Measurements from ENCODE around the gene FGF2. TPM values are rescaled to one million over a fixed set of nuclear protein-coding genes. Genes with fewer than 3 reads are reported as not detected.

FGF2 gene
- total RNA-seq, 1 experiment from 2014 or later = 115 TPM

GRCh38 chr4:122847931-122848330 lies 21.3 kb downstream of the FGF2 start:
- ATAC-seq (no peak), DNase-seq (ENCODE audit: low spot score) (no peak)
- H3K27me3 Mint-ChIP-seq (ENCODE audit: low read depth) = no peaks in the 10 kb centered on the region
- POLR2A ChIA-PET = no interaction called here
- no peak overlapping the region for H3K27ac Mint-ChIP-seq
- H3K4me1 Mint-ChIP-seq = peaks cover 94% of the 10 kb centered on the region
- CTCF ChIA-PET = no interaction called here
- peaks cover 22% of the 10 kb centered on the region for H3K9me3 Mint-ChIP-seq
- H3K36me3 Mint-ChIP-seq = peaks cover 43% of the 10 kb centered on the region
- no peak overlapping the region for H3K4me3 Mint-ChIP-seq
- TF ChIP-seq PREB (CRISPR knock-in tag; IDR thresholded peaks at IDR 0.05; ENCODE audit: borderline replicate concordance) (no peak), IRF1 (CRISPR knock-in tag; IDR thresholded peaks at IDR 0.05) (no peak), ATF2 (CRISPR knock-in tag; IDR thresholded peaks at IDR 0.05; ENCODE audit: borderline replicate concordance, low read depth) (no peak), AR (CRISPR knock-in tag; IDR thresholded peaks at IDR 0.05) (no peak), ARID4B (CRISPR knock-in tag; IDR thresholded peaks at IDR 0.05; ENCODE audit: borderline replicate concordance) (no peak), ZNF281 (CRISPR knock-in tag; IDR thresholded peaks at IDR 0.05) (no peak), FOXP1 (CRISPR knock-in tag; IDR thresholded peaks at IDR 0.05; ENCODE audit: borderline replicate concordance) (no peak), AFF4 (CRISPR knock-in tag; IDR thresholded peaks at IDR 0.05; ENCODE audit: borderline replicate concordance) (no peak), NFATC4 (CRISPR knock-in tag; IDR thresholded peaks at IDR 0.05) (no peak), ZNF396 (CRISPR knock-in tag; IDR thresholded peaks at IDR 0.05; ENCODE audit: borderline replicate concordance) (no peak), FOXK1 (CRISPR knock-in tag; IDR thresholded peaks at IDR 0.05) (no peak), PRDM15 (CRISPR knock-in tag; IDR thresholded peaks at IDR 0.05) (no peak), TEAD1 (CRISPR knock-in tag; IDR thresholded peaks at IDR 0.05) (no peak), MAX (CRISPR knock-in tag; IDR thresholded peaks at IDR 0.05) (no peak)
